HL-60 (cell line): ENCODE measurements around the gene TM4SF1.

ENCODE experiments used
- CTCF ChIP-seq: IDR thresholded peaks from one replicate; pipeline ENCODE4 v1.5.1; 2011; ENCODE audit warnings: low read length, control low read depth, inconsistent platforms; ENCODE audit not compliant: insufficient read depth
- POLR2AphosphoS5 ChIP-seq: IDR thresholded peaks from 2 replicates; pipeline ENCODE4 v1.6.1; 2012; ENCODE audit warnings: low read depth

- TF ChIP-seq POLR2AphosphoS5, result no peak
- no peak for TF ChIP-seq CTCF
Measured at GRCh38 chr3:149368201-149368673, 9.2 kb downstream of the TM4SF1 start.
